ENCODE data around the gene BSND. TPM values are rescaled to one million over a fixed set of nuclear protein-coding genes. Genes with fewer than 3 reads are reported as not detected.
"Not testable (repeated sequence)": the region's sequence is repeated elsewhere in the genome, so short reads cannot be mapped to it uniquely, and the experiment has no call there.

BSND gene
- total RNA-seq, 1 experiment from 2014 or later, result 0.62 TPM

DNA sequence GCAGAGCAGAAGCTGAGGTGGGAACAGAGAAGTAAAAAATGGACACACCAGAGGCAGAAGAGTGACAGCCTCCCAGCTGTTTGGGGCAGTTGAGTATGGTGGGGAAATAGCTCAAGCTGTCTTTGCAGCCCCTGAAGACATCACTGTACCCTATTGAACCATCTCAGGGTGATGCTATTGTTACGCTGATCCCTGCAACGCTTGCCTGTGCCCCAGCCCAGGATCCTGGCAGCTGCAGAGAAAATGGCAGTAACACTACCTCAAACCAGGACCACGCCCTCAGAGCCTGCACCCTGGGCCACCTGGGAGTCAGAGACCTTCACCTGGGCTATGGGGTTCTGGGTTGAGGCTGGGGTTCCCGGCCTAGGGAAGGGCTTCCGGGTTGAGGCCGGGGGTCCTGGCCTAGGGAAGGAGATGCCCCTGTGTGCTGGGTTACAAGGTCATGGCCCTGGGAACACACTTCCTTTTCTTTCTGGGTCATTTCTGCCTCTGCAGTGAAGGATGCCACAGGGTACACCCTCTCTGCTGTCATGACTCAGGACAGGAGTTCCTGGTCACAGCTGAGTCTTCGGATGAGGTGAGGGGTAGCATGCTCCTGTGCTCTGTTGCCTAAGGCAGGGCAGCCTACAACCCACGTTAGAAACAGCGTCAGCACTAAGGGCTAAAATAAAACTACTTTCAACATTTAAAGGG lies 11.6 kb downstream of the BSND start:
- peak; percentile 64 for DNase-seq
- no peak overlapping the region for H3K4me3 ChIP-seq (ENCODE audit: insufficient read depth, low read depth, low read length)
- H3K27me3 ChIP-seq (ENCODE audit: control insufficient read depth, insufficient read depth, low read length), result no peaks in the 10 kb centered on the region; the same call in 1 of the 2 replicates
- no peaks in the 10 kb centered on the region for H3K36me3 ChIP-seq (replicated peaks; ENCODE audit: control insufficient read depth, insufficient read depth, low read length)

DNA sequence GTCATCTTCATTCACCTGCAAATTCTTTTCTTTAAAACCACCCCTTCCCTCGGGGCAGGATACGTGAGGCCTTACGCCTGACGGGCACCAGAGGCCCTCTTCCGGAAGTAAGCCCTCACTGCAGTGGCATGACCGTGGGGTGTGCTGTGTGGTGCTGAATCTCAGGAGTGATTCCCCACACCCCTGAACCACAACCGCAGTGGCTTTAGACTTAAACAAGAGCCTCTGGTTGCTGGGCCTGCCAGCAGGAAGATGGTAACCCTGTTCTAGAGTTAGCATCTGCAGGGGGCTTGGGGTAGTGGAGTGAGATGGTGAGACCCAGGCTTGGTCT lies 12.1 kb downstream of the BSND start:
- H3K27me3 ChIP-seq (ENCODE audit: control insufficient read depth, insufficient read depth, low read length), result no peaks in the 10 kb centered on the region; the same call in 1 of the 2 replicates
- no peak overlapping the region for H3K4me3 ChIP-seq (ENCODE audit: insufficient read depth, low read depth, low read length)
- DNase-seq, result peak; percentile 81
- H3K36me3 ChIP-seq (replicated peaks; ENCODE audit: control insufficient read depth, insufficient read depth, low read length), result no peaks in the 10 kb centered on the region

DNA sequence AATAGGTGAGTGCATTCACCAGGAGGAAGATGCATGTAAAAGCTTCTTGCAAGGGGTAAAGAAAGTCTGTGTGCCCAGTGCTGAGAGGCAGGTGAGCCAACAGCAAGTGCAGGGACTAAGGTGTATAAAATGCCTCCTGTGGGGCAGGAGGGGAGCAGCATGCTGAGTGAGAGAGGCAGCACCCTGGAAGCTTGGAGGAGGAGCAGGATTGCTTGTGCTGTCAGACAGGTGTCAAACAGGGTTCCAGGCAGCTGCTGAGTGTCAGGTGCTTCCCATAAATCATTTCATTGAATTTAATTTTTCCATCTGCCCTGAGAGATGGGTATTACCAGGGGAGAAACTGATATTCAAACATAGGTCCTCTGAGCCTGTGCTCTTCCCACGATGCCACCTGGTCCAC lies 13.9 kb downstream of the BSND start:
- no peak for DNase-seq
- Histone ChIP-seq H3K27me3 (ENCODE audit: control insufficient read depth, insufficient read depth, low read length) (no peaks in the 10 kb centered on the region; the same call in 1 of the 2 replicates), H3K36me3 (replicated peaks; ENCODE audit: control insufficient read depth, insufficient read depth, low read length) (no peaks in the 10 kb centered on the region)

DNA sequence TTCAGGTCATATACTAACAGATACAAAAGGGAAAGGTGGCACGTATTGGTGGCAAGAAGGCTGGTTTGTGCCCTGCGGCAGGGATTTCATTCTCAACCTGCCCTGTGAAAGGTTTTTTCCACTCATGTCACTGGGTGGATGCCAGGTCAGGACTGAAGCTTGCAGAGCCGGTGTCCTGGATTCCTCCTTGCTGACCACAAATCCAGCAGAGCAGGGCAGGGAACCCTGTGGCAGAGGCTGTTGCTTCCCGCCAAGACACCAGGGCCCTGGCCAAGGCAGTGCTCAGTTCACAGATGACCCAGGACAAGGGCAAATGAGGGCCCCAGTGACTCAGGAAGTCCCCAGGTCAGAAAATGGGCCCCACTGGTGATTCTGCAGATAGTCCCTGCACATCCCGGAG lies 16.4 kb downstream of the BSND start:
- Histone ChIP-seq H3K4me3 (ENCODE audit: insufficient read depth, low read depth, low read length) (no peak overlapping the region), H3K36me3 (replicated peaks; ENCODE audit: control insufficient read depth, insufficient read depth, low read length) (no peaks in the 10 kb centered on the region), H3K27me3 (ENCODE audit: control insufficient read depth, insufficient read depth, low read length) (no peaks in the 10 kb centered on the region; the same call in 1 of the 2 replicates)
- DNase-seq, result no peak

More for the DNA sequence above, 13.9 kb downstream of the BSND start:
- H3K4me3 ChIP-seq (ENCODE audit: insufficient read depth, low read depth, low read length), result no peak overlapping the region

DNA sequence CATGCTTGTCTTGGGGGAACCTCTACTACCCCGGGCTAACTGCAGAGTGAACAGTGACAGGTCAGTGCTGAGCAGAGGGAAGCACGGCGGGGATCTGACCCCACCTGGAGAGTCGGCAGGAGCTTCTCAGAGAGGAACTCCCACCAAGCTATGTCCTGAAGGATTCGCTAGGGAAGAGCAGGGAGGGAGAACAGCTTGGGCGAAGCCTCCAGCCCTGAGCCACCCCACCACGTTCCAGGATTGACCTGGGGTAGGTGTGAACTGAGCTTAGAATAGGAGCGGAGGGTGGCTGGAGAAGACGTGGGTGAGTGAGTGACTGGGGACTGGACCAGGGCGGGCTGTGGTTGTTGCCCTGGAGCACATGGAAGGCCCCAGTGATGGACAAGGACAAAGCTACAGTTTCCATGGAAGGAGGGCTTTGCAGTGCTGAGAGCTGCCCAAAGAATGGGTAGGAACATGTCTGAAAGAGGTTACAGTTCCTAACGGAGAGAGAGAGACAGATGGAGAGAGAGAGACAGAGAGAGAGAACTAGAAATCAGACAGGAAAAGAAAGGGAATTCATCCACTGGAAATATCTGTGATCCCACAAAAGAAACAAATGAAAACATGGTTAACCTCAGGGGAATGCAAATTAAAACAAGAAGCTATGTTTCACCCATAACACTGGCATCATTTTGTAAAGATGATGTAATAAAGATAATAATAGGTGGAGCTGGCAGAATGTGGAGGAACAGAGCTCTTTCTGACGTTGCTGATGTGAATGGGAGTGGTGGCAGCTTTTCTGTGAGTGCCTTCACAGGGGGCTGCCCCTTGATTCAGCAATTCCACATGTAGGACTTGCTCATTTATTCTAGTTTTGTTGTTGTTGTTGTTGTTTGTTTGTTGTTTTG lies 17.2 kb downstream of the BSND start:
- no peaks in the 10 kb centered on the region for H3K36me3 ChIP-seq (replicated peaks; ENCODE audit: control insufficient read depth, insufficient read depth, low read length)
- no peak overlapping the region for H3K4me3 ChIP-seq (ENCODE audit: insufficient read depth, low read depth, low read length)
- H3K27me3 ChIP-seq (ENCODE audit: control insufficient read depth, insufficient read depth, low read length), result no peaks in the 10 kb centered on the region; the same call in 1 of the 2 replicates
- no peak for DNase-seq

DNA sequence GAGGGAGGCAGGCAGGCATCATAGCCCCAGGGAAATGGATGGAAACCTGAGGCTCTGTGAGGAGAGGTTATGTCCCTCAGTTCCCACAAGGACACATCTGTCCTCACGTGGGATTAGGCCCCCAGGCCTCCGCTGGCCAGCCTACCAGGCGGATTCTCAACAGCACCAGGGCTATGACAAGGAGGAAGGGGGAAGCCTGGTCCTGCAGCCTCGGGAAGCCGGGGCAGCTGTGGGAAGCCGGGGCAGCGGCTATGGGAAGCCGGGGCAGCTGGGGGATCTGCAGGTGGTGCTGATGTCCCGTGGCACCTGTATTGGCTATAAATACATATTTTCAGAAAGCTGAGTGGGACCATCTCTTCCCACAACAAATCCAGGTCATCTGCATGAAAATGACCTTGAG lies 19.7 kb downstream of the BSND start:
- DNase-seq, result peak; percentile 39

DNA sequence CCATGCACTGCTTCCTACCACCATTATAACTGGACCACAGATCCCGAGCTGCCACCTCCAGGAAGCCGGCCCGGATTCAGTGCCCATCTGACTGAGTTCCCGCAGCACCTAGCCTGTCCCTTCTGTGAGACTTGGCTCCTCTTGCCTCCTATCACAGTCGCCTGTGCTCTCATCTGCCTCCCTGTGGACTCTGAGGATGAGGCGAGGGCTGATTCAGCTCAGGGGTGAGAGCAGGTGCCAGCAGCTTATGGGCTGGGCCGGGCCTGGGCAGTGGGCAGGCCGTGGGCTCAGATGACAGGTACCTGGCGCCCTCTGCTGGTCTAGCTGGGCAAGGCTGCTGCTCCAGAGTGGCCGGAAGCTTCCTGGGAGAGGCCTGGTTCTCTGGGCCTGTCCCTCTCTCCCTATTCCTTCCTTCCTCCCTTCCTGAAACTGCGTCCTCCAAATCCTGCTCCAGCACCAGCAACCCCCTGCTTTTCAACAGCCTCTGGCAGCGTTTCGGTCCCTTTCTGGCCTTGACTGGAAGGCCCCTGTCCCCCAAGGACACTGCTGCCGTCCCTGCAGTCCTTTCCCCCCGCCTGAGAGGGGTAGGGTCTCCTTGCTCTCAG lies 23.3 kb downstream of the BSND start:
- no peaks in the 10 kb centered on the region for H3K36me3 ChIP-seq (replicated peaks; ENCODE audit: control insufficient read depth, insufficient read depth, low read length)
- peak; percentile 97 for DNase-seq
- H3K4me3 ChIP-seq (ENCODE audit: insufficient read depth, low read depth, low read length), result no peak overlapping the region
- no peaks in the 10 kb centered on the region; the same call in 1 of the 2 replicates for H3K27me3 ChIP-seq (ENCODE audit: control insufficient read depth, insufficient read depth, low read length)

More for the DNA sequence above, 19.7 kb downstream of the BSND start:
- Histone ChIP-seq H3K36me3 (replicated peaks; ENCODE audit: control insufficient read depth, insufficient read depth, low read length) (no peaks in the 10 kb centered on the region), H3K4me3 (ENCODE audit: insufficient read depth, low read depth, low read length) (no peak overlapping the region), H3K27me3 (ENCODE audit: control insufficient read depth, insufficient read depth, low read length) (no peaks in the 10 kb centered on the region; the same call in 1 of the 2 replicates)

DNA sequence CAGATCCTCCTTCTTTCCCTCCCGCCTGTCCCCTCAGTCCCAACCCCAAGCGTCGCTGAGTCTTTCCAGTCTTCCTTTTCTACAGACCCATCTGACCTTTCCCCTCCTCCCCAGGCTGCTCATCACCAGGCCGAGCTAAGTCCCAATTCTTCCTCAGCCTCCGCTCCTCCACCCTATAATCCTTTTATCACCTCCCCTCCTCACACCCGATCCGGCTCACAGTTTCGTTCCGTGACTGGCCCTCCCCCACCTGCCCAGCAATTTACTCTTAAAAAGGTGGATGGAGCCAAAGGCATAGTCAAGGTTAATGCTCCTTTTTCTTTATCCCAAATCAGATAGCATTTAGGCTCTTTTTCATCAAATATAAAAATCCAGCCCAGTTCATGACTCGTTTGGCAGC lies 25.4 kb downstream of the BSND start:
- not testable (repeated sequence) for H3K27me3 ChIP-seq (ENCODE audit: control insufficient read depth, insufficient read depth, low read length); H3K36me3 ChIP-seq (replicated peaks; ENCODE audit: control insufficient read depth, insufficient read depth, low read length); DNase-seq; H3K4me3 ChIP-seq (ENCODE audit: insufficient read depth, low read depth, low read length)

DNA sequence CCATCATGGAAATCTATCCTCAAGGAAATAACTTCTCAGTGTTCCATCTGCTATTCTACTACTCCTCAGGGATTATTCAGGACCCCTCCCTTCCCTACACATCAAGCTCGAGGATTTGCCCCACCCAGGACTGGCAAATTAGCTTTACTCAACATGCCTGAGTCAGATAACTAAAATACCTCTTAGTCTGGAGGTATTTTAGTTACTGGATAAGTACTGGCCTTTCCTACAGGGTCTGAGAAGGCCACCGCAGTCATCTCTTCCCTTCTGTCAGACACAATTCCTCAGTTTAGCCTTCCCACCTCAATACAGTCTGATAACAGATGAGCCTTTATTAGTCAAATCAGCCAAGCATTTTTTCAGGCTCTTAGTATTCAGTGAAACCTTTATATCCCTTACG lies 27.9 kb downstream of the BSND start:
- not testable (repeated sequence) for H3K27me3 ChIP-seq (ENCODE audit: control insufficient read depth, insufficient read depth, low read length); H3K4me3 ChIP-seq (ENCODE audit: insufficient read depth, low read depth, low read length); DNase-seq; H3K36me3 ChIP-seq (replicated peaks; ENCODE audit: control insufficient read depth, insufficient read depth, low read length)

DNA sequence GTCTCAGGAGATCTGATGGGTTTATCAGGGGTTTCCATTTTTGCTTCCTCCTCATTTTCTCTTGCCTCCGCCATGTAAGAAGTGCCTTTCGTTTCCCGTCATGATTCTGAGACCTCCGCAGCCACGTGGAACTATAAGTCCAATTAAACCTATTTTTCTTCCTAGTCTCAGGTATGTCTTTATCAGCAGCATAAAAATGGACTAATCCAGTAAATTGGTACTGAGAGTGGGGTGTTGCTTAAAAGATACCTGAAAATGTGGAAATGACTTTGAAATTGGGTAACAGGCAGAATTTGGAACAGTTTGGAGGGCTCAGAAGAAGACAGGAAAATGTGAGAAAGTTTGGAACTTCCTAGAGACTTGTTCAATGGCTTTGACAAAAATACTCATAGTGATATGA lies 32.4 kb downstream of the BSND start:
- DNase-seq; H3K4me3 ChIP-seq (ENCODE audit: insufficient read depth, low read depth, low read length); H3K36me3 ChIP-seq (replicated peaks; ENCODE audit: control insufficient read depth, insufficient read depth, low read length): not testable (repeated sequence)

DNA sequence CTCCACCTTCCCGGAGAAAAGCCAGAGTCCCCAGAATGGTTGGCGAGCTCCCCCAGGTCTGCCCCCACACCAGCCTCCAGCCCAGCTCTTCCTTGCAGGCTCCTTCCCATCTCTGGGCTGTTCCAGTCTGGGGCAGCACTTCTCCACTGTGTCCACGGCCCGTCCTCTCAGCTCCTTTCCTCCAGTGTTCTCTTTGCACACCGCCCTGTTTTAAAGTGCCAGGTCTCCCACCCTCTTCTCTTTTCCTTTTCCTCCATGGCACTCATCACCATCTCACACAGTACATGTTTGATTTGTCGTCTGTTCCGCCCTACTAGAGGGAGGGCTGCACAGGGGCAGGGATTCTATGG lies 34.5 kb downstream of the BSND start:
- DNase-seq, result no peak
- Histone ChIP-seq H3K27me3 (ENCODE audit: control insufficient read depth, insufficient read depth, low read length) (peaks cover 8% of the 10 kb centered on the region), H3K36me3 (replicated peaks; ENCODE audit: control insufficient read depth, insufficient read depth, low read length) (no peaks in the 10 kb centered on the region), H3K4me3 (ENCODE audit: insufficient read depth, low read depth, low read length) (no peak overlapping the region)

More for the DNA sequence above, 32.4 kb downstream of the BSND start:
- H3K27me3 ChIP-seq (ENCODE audit: control insufficient read depth, insufficient read depth, low read length), result not testable (repeated sequence)

DNA sequence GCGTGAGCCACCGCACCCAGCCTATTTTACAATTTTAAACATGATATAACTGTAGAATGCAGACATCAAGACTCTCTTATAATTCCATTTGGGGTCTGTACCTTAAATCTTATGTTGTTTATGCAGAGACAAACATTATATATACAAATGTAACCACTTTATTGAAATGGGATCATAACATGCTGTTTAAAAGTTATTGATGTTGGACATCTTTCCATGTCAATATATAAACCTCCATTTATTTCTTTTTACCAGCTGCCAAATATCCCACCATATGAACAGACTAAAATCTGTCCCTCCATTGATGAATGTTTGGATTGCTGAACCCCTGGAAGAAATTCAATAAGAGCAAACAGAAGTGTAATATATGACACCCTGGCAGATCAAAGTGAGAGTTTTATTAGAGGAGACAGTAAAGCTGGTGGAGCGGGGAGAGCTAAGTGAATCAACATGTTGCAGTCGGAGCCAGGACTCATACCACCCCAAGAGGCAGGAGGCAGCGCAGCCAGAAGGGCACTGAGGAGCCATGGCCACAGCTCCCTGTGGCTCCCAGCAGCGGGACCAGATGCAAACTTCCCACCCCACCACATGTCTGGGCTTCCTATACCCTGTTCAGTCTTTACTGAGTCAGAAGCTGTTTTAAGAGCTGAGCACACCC lies 35.9 kb downstream of the BSND start:
- Histone ChIP-seq H3K27me3 (ENCODE audit: control insufficient read depth, insufficient read depth, low read length) (peaks cover 22% of the 10 kb centered on the region), H3K4me3 (ENCODE audit: insufficient read depth, low read depth, low read length) (no peak overlapping the region), H3K36me3 (replicated peaks; ENCODE audit: control insufficient read depth, insufficient read depth, low read length) (no peaks in the 10 kb centered on the region)
- no peak for DNase-seq

DNA sequence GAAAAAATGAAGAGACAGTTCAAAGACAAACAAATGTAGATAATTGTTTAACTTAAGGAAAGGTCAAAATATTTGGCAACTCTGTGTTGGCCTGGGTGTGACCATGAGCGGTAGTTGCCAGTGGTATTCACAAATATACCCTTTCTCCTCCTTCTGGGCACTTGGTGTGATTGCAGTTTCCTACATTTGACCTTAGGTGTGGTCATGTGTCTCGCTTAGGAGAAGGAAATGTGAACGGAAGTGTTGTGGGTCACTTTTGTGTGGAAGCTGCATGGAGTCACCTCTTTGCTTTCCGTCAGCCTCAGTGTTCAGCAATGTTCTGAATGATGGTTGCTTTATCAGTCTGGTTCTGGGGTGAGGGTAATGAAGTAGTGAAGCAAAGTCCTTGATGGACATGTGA lies 37.2 kb downstream of the BSND start:
- no peak overlapping the region for H3K4me3 ChIP-seq (ENCODE audit: insufficient read depth, low read depth, low read length)
- no peaks in the 10 kb centered on the region for H3K36me3 ChIP-seq (replicated peaks; ENCODE audit: control insufficient read depth, insufficient read depth, low read length)
- H3K27me3 ChIP-seq (ENCODE audit: control insufficient read depth, insufficient read depth, low read length), result peaks cover 35% of the 10 kb centered on the region
- DNase-seq, result peak; percentile 74

DNA sequence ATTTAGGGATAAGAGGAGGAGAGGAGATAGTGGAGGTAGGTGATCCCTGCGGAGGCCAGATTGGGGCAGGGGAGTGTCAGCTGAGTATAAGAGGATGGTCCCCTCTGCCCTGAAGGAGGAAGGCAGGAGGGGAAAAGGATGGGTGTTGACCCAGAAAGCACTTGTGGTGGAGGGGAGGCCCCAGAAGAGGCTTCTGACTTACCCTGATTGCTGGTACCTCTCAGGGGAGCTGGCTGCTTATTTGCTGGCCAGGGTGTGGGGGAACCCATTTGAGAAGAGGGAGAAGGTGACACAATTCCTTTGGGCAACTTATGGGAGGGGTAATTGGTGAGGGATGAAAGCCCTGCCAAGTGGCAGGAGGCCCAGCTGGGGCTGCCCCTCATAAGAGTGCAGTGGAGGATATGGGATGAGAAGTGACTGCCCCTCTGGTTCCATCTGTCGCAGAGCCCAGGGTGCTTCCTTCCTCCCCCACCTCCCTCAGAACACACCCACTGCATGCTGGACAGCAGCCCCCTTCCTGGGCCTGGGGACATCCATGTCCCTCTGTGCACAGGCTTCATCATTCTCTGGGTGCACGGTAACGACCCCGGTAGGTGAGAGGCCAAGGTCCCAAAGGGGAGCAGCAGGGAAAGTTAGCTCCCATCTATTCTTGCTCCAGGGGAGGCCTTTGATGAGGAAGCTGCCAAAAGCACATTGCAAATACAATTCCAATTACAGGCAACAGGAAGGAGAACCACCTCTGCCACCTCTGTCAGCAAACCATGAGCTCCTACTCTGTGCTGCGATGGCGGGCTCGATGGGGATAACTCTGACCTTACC lies 39.2 kb downstream of the BSND start:
- Histone ChIP-seq H3K4me3 (ENCODE audit: insufficient read depth, low read depth, low read length) (no peak overlapping the region), H3K27me3 (ENCODE audit: control insufficient read depth, insufficient read depth, low read length) (peaks cover 39% of the 10 kb centered on the region), H3K36me3 (replicated peaks; ENCODE audit: control insufficient read depth, insufficient read depth, low read length) (no peaks in the 10 kb centered on the region)
- no peak for DNase-seq

All from H7 (cell line).